Lung (tissue), 12 donors: ENCODE measurements around the gene OR8D2. TPM values are rescaled to one million over a fixed set of nuclear protein-coding genes. Genes with fewer than 3 reads are reported as not detected.
"Not testable (repeated sequence)": the region's sequence is repeated elsewhere in the genome, so short reads cannot be mapped to it uniquely, and the experiment has no call there.

Experiments used
- ATAC-seq: fragments of 200-7000 bp; cut with Tn5 transposase; one replicate; pipeline ENCODE4 v1.9.1; 2020; ENCODE audit warnings: moderate number of reproducible peaks; ENCODE audit not compliant: insufficient read depth, low FRiP score
- DNase-seq, 3 donors: peaks; one replicate each; pipeline ENCODE4 v3.0.0-alpha.2; 2013 to 2017
- H3K27ac ChIP-seq, 2 donors: one replicate each; pipeline ENCODE4 v1.5.1; 2013; ENCODE audit warnings: mild to moderate bottlenecking in 2 of 2, moderate library complexity in 2 of 2, control low read depth in 1 of 2, inconsistent platforms in 1 of 2, low read depth in 1 of 2, low read length in 1 of 2
- H3K27me3 ChIP-seq, 3 donors: one replicate each; pipeline ENCODE4 v1.5.1; 2013; ENCODE audit warnings: low read length in 2 of 3; ENCODE audit not compliant: control insufficient read depth in 3 of 3, insufficient read depth in 3 of 3
- H3K36me3 ChIP-seq, 4 donors: one replicate each; pipeline ENCODE4 v1.5.1; 2013; ENCODE audit warnings: low read length in 4 of 4, mild to moderate bottlenecking in 1 of 4, moderate library complexity in 1 of 4; ENCODE audit not compliant: control insufficient read depth in 4 of 4, insufficient read depth in 4 of 4
- H3K4me1 ChIP-seq, 5 donors: one replicate each; pipeline ENCODE4 v1.5.1; 2013; ENCODE audit warnings: low read length in 5 of 5, mild to moderate bottlenecking in 2 of 5, moderate library complexity in 1 of 5; ENCODE audit not compliant: control insufficient read depth in 5 of 5, insufficient read depth in 5 of 5
- H3K4me3 ChIP-seq: one replicate; pipeline ENCODE4 v1.5.1; 2013; ENCODE audit warnings: mild to moderate bottlenecking, control low read depth, moderate library complexity
- H3K9ac ChIP-seq, 2 donors: one replicate each; pipeline ENCODE4 v1.5.1; 2013; ENCODE audit warnings: low read length in 2 of 2, control low read depth in 1 of 2; ENCODE audit not compliant: insufficient read depth in 1 of 2
- H3K9me3 ChIP-seq, 4 donors: one replicate each; pipeline ENCODE4 v1.5.1; 2013; ENCODE audit warnings: low read length in 3 of 4, mild to moderate bottlenecking in 1 of 4, moderate library complexity in 1 of 4; ENCODE audit not compliant: control insufficient read depth in 4 of 4, insufficient read depth in 3 of 4
- CTCF ChIP-seq: IDR thresholded peaks from 2 replicates; pipeline ENCODE4 v1.5.1; 2012; ENCODE audit warnings: mild to moderate bottlenecking; ENCODE audit errors: control extremely low read depth, extremely low read depth
- WGBS, 2 donors: extraction: QIAGEN DNeasy Blood & Tissue Kit; methylation state at CpG; one replicate each; pipeline ENCODE4 v1.1.7; 2013; 5-methylcytosine and 5-hydroxymethylcytosine counted together
- polyA plus RNA-seq, 2 donors: library from polyadenylated mRNA; stranded (reverse); fragments of 200-250 nt; gene quantifications; one replicate each; pipeline ENCODE4 v1.2.1, GENCODE V29; 2013
- total RNA-seq, 2 donors: library from RNA; depleted of rRNA in 1 of 2; stranded (reverse); fragments of >200 nt in 1 of 2; gene quantifications; one replicate each; pipeline ENCODE4 v1.2.1, GENCODE V29; 2014 to 2021
- donor health status: control.
- donor health status: control.
- donor health status: Bipolar disorder and iron deficiency.
- donor health status: healthy.
- donor health status: DM: yes; HTN: yes; CAD: no.

The OR8D2 gene
- total and polyA plus RNA-seq, 4 donors = not detected

GRCh38 chr11:124274000-124274399 is 46.0 kb downstream of the OR8D2 start:
- Histone ChIP-seq H3K27me3 (no peaks in the 10 kb centered on the region), H3K9ac (no peak overlapping the region), H3K27ac (no peak overlapping the region), H3K4me1 (no peaks in the 10 kb centered on the region), H3K9me3 (no peaks in the 10 kb centered on the region), H3K4me3 (no peak overlapping the region), H3K36me3 (no peaks in the 10 kb centered on the region)
- ATAC-seq (no peak), DNase-seq (no peak)
- TF ChIP-seq CTCF = no peak
- 95% methylated on average over 2 of the region's 2 CpGs for WGBS, 2 donors

GRCh38 chr11:124270886-124271285 is 49.1 kb downstream of the OR8D2 start:
- DNase-seq, H3K36me3 ChIP-seq, H3K9ac ChIP-seq, ATAC-seq, H3K27ac ChIP-seq, H3K4me1 ChIP-seq, H3K9me3 ChIP-seq, H3K27me3 ChIP-seq, H3K4me3 ChIP-seq: not testable (repeated sequence)
- WGBS, 2 donors = 68 to 75% methylated on average over 7 of the region's 7 CpGs

Other genes with a start within 250 kb of the OR8D2 start
- gene VWA5A, start 204.7 kb downstream of the OR8D2 start, total RNA-seq = 10 to 100 TPM; 30.1 to 35.8 TPM
- gene VWA5A, start 204.7 kb downstream of the OR8D2 start, polyA plus RNA-seq = 10 to 100 TPM; 20.7 to 27.4 TPM
- gene OR10D3, start 136.9 kb downstream of the OR8D2 start, total RNA-seq = not detected
- not detected for gene OR10D3, start 136.9 kb downstream of the OR8D2 start, polyA plus RNA-seq
- not detected for gene OR8G1, start 79.1 kb downstream of the OR8D2 start, total RNA-seq
- not detected for gene OR8G1, start 79.1 kb downstream of the OR8D2 start, polyA plus RNA-seq
- gene OR8G5, start 63.8 kb downstream of the OR8D2 start, total RNA-seq = under 1 TPM in 1 of 2 donors, not detected in 1; 0.34 TPM
- gene OR8G5, start 63.8 kb downstream of the OR8D2 start, polyA plus RNA-seq = under 1 TPM; 0.10 to 0.13 TPM
- gene OR8D1, start 6.2 kb downstream of the OR8D2 start, total RNA-seq = not detected
- not detected for gene OR8D1, start 6.2 kb downstream of the OR8D2 start, polyA plus RNA-seq
- not detected for gene OR8B2, start 64.3 kb upstream of the OR8D2 start, total RNA-seq
- gene OR8B2, start 64.3 kb upstream of the OR8D2 start, polyA plus RNA-seq = not detected
- not detected for gene OR8B3, start 78.8 kb upstream of the OR8D2 start, total RNA-seq
- not detected for gene OR8B3, start 78.8 kb upstream of the OR8D2 start, polyA plus RNA-seq
- gene OR8B4, start 104.7 kb upstream of the OR8D2 start, total RNA-seq = not detected
- not detected for gene OR8B4, start 104.7 kb upstream of the OR8D2 start, polyA plus RNA-seq
- not detected for gene OR8B8, start 125.5 kb upstream of the OR8D2 start, total RNA-seq
- gene OR8B8, start 125.5 kb upstream of the OR8D2 start, polyA plus RNA-seq = not detected
- gene OR8B12, start 223.5 kb upstream of the OR8D2 start, total RNA-seq = not detected
- not detected for gene OR8B12, start 223.5 kb upstream of the OR8D2 start, polyA plus RNA-seq
- not detected for gene OR8A1, start 249.8 kb upstream of the OR8D2 start, total RNA-seq
- gene OR8A1, start 249.8 kb upstream of the OR8D2 start, polyA plus RNA-seq = not detected